SH-SY5Y (cell line): Measurements from ENCODE around the gene BUD13.

Experiments used
- GATA2 ChIP-seq: IDR thresholded peaks from 2 replicates; pipeline ENCODE4 v1.6.1; 2011; ENCODE audit warnings: mild to moderate bottlenecking, low read depth, low read length
- GATA3 ChIP-seq: IDR thresholded peaks from 2 replicates; pipeline ENCODE4 v1.6.1; 2011; ENCODE audit warnings: low read depth, mild to moderate bottlenecking, low read length, moderate library complexity

GRCh38 chr11:116762132-116762531 is 10.7 kb downstream of the BUD13 start:
- TF ChIP-seq GATA2: no peak
- TF ChIP-seq GATA3: no peak
